ENCODE results near the gene CNDP2.

DNA sequence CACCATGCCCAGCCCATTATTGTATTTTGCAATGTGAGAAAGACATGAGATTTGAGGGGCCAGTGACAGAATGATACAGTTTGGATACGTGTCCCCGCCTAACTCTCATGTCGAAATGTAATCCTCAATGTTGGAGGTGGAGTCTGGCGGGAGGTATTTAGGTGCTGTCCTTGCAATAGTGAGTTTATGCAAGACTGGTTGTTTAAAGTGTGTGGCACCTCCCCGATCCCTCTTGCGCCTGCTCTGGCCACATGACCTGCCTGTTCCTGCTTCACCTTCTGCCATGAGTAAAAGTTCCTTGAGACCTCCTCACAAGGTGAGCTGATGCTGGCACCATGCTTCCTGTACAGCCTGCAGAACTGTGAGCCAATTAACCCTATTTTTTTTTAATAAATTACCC is 54.7 kb downstream of the CNDP2 start:
- TF ChIP-seq, protein P1, sequence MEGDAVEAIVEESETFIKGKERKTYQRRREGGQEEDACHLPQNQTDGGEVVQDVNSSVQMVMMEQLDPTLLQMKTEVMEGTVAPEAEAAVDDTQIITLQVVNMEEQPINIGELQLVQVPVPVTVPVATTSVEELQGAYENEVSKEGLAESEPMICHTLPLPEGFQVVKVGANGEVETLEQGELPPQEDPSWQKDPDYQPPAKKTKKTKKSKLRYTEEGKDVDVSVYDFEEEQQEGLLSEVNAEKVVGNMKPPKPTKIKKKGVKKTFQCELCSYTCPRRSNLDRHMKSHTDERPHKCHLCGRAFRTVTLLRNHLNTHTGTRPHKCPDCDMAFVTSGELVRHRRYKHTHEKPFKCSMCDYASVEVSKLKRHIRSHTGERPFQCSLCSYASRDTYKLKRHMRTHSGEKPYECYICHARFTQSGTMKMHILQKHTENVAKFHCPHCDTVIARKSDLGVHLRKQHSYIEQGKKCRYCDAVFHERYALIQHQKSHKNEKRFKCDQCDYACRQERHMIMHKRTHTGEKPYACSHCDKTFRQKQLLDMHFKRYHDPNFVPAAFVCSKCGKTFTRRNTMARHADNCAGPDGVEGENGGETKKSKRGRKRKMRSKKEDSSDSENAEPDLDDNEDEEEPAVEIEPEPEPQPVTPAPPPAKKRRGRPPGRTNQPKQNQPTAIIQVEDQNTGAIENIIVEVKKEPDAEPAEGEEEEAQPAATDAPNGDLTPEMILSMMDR (IDR thresholded peaks at IDR 0.05), result no peak
- TF ChIP-seq POLR2AphosphoS5 (IDR thresholded peaks at IDR 0.05) (no peak), POLR2A (IDR thresholded peaks at IDR 0.05) (no peak)

Measured in breast epithelium (tissue), 3 donors.